ENCODE measurements around the gene SLFNL1.

Gene SLFNL1

GRCh38 chr1:40984531-40984930 is 37.0 kb downstream of the SLFNL1 start:
- TF ChIP-seq, protein P1, sequence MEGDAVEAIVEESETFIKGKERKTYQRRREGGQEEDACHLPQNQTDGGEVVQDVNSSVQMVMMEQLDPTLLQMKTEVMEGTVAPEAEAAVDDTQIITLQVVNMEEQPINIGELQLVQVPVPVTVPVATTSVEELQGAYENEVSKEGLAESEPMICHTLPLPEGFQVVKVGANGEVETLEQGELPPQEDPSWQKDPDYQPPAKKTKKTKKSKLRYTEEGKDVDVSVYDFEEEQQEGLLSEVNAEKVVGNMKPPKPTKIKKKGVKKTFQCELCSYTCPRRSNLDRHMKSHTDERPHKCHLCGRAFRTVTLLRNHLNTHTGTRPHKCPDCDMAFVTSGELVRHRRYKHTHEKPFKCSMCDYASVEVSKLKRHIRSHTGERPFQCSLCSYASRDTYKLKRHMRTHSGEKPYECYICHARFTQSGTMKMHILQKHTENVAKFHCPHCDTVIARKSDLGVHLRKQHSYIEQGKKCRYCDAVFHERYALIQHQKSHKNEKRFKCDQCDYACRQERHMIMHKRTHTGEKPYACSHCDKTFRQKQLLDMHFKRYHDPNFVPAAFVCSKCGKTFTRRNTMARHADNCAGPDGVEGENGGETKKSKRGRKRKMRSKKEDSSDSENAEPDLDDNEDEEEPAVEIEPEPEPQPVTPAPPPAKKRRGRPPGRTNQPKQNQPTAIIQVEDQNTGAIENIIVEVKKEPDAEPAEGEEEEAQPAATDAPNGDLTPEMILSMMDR (IDR thresholded peaks at IDR 0.05; ENCODE audit: control insufficient read depth, extremely low read depth, insufficient read depth) = no peak
- H3K4me3 ChIP-seq (ENCODE audit: low read depth, low read length) = no peak overlapping the region
- no peak for DNase-seq (ENCODE audit: low read depth)

DNA sequence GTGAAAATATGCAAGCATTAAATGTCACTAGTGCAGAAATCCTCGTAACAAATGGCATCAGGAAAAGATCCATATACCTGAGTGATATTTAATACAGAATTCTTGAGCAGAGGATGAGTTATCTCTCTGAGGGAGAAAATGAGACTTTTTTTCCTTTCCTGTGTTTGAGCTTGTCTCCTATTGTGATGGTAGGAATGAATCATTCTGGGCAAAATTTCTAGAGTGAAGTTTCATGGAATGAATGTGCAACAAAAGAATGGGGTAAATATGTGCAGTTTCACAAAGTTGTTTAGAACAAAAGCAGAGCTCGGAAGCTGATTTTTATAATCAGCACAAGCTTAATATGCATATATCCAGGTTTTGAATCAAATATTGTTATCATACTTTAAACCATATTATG is 37.5 kb downstream of the SLFNL1 start:
- no peak overlapping the region for H3K4me3 ChIP-seq (ENCODE audit: low read depth, low read length)
- TF ChIP-seq, protein P1 (IDR thresholded peaks at IDR 0.05; ENCODE audit: control insufficient read depth, extremely low read depth, insufficient read depth) = no peak
- DNase-seq (ENCODE audit: low read depth) = no peak

- TF ChIP-seq, protein P1 (IDR thresholded peaks at IDR 0.05; ENCODE audit: control insufficient read depth, extremely low read depth, insufficient read depth) = no peak
- DNase-seq (ENCODE audit: low read depth) = no peak
- H3K4me3 ChIP-seq (ENCODE audit: low read depth, low read length) = no peak overlapping the region
Measured at GRCh38 chr1:40983286-40983685, 38.2 kb downstream of the SLFNL1 start.

DNA sequence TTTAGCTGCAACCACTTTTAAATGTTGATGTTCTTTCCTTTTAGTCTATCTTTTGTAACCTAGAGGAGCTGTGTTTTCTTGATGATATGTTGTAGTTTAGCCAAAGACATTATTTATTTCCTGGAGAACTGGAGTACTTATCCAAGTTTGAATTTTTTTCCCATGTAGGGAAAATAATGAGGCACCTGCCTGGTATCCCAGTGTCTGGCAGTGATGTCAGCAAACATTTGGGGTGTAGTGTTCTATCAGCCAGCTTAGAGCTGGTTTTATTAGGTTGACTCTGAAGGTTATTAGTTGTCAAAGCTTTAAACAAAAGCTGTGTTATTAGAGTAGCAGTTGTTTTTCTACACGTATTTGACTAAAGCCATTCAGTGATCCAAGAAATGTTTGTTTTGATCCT is 38.8 kb downstream of the SLFNL1 start:
- DNase-seq (ENCODE audit: low read depth) = peak; percentile 58
- no peak overlapping the region for H3K4me3 ChIP-seq (ENCODE audit: low read depth, low read length)
- TF ChIP-seq, protein P1 (IDR thresholded peaks at IDR 0.05; ENCODE audit: control insufficient read depth, extremely low read depth, insufficient read depth) = no peak

GRCh38 chr1:40981691-40982448 is 39.7 kb downstream of the SLFNL1 start:
- TF ChIP-seq, protein P1 (IDR thresholded peaks at IDR 0.05; ENCODE audit: control insufficient read depth, extremely low read depth, insufficient read depth) = no peak
- no peak for DNase-seq (ENCODE audit: low read depth)
- peak overlapping the region; percentile 75 for H3K4me3 ChIP-seq (ENCODE audit: low read depth, low read length)

DNA sequence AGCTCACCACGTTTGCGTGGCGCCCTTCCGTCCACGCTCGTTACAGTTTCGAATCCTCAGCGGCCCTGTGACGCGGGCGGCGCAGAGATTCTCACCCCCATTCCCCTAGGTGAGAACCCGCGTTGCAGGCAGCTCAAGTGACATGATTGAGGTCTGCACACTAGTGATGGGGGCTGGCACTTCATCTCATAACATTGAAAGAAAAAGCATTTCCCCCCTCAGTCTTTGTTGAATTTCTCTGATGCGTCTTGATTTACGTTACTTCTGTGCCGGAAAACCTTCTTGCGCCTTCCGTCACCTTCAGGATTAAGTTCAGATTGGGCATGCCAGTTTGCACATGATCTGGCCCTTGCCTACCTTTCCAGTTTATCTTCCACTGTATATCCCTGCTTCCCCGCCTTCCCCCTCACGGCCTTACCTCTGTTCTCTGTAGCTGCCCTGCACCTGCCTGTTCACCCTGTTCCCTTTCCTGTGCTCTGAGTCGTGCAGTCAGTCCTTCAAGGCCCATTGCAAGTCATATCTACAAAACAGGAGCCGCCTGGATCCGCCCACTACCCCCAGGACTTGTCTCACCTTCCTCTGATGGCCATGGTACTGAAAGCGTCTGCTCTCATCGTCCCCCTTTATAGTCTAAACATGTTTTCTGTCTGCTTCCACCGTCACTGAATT is 40.9 kb downstream of the SLFNL1 start:
- TF ChIP-seq, protein P1 (IDR thresholded peaks at IDR 0.05; ENCODE audit: control insufficient read depth, extremely low read depth, insufficient read depth) = no peak
- DNase-seq (ENCODE audit: low read depth) = peak; percentile 38

More for the DNA sequence above, 40.9 kb downstream of the SLFNL1 start:
- H3K4me3 ChIP-seq (ENCODE audit: low read depth, low read length) = peak overlapping the region; percentile 75

Measured in LNCaP clone FGC (cell line).